OCI-LY1 (cell line): ENCODE measurements around the gene C2CD4A.

Experiments
- H2AFZ ChIP-seq: fragments of 200-600 bp; sonication (generic), shearing (Covaris generic); 2 replicates; pipeline ENCODE4 v1.6.0; 2014; ENCODE audit warnings: antibody characterized with exemption, mild to moderate bottlenecking, low read length
- H3F3A ChIP-seq: fragments of 200-600 bp; sonication (generic), shearing (Covaris generic); 2 replicates; pipeline ENCODE4 v1.6.0; 2014; ENCODE audit warnings: mild to moderate bottlenecking, antibody characterized with exemption, low read length, moderate library complexity; ENCODE audit not compliant: insufficient read depth
- H3K27ac ChIP-seq: fragments of 200-600 bp; sonication (generic); 2 replicates; pipeline ENCODE4 v1.5.1; 2014; ENCODE audit warnings: low read length, mixed run types, mild to moderate bottlenecking, low read depth; ENCODE audit not compliant: poor library complexity, severe bottlenecking
- H3K27me3 ChIP-seq: fragments of 200-600 bp; sonication (generic); 2 replicates; pipeline ENCODE4 v1.6.0; 2014; ENCODE audit warnings: antibody characterized with exemption, mild to moderate bottlenecking, low read length, moderate library complexity; ENCODE audit not compliant: insufficient read depth
- H3K36me3 ChIP-seq: fragments of 200-600 bp; sonication (generic); 2 replicates; pipeline ENCODE4 v1.6.1; 2014; ENCODE audit warnings: mild to moderate bottlenecking, antibody characterized with exemption, low read length, moderate library complexity, mixed read lengths; ENCODE audit not compliant: insufficient read depth
- H3K4me1 ChIP-seq: fragments of 200-600 bp; sonication (generic); 2 replicates; pipeline ENCODE4 v1.5.1; 2014; ENCODE audit warnings: mild to moderate bottlenecking, low read length, moderate library complexity; ENCODE audit not compliant: insufficient read depth, severe bottlenecking
- H3K4me2 ChIP-seq: fragments of 200-600 bp; sonication (generic), shearing (Covaris generic); 2 replicates; pipeline ENCODE4 v1.6.1; 2014; ENCODE audit warnings: low read length
- H3K4me3 ChIP-seq: fragments of 200-600 bp; sonication (generic); 2 replicates; pipeline ENCODE4 v1.5.1; 2014; ENCODE audit warnings: low read length, low read depth, mild to moderate bottlenecking, mixed read lengths; ENCODE audit not compliant: poor library complexity, severe bottlenecking
- H3K79me2 ChIP-seq: fragments of 200-600 bp; shearing (Covaris generic); 2 replicates; pipeline ENCODE4 v1.6.1; 2016; ENCODE audit warnings: mixed run types, low read length, mixed read lengths; ENCODE audit not compliant: insufficient read depth
- H3K9ac ChIP-seq: fragments of 200-600 bp; sonication (generic), shearing (Covaris generic); 2 replicates; pipeline ENCODE4 v1.6.1; 2014; ENCODE audit warnings: mild to moderate bottlenecking, low read length, mixed read lengths
- H3K9me2 ChIP-seq: fragments of 200-600 bp; sonication (generic), shearing (Covaris generic); 2 replicates; pipeline ENCODE4 v1.6.1; 2014; ENCODE audit warnings: low read depth, mild to moderate bottlenecking, low read length, mixed read lengths
- H3K9me3 ChIP-seq: fragments of 200-600 bp; shearing (Covaris generic); 2 replicates; pipeline ENCODE4 v1.6.1; 2014; ENCODE audit warnings: low read length, mixed read lengths
- H4K20me1 ChIP-seq: fragments of 200-600 bp; sonication (generic), shearing (Covaris generic); 2 replicates; pipeline ENCODE4 v1.6.0; 2016; ENCODE audit warnings: mild to moderate bottlenecking, low read length; ENCODE audit not compliant: insufficient read depth
- EZH2 ChIP-seq: fragments of 200-600 bp; sonication (generic), shearing (Covaris generic); IDR thresholded peaks from 2 replicates; pipeline ENCODE4 v1.8.0; 2017; ENCODE audit warnings: borderline replicate concordance, mixed run types, mild to moderate bottlenecking, antibody characterized with exemption, low read length, moderate library complexity, mixed read lengths
- TF ChIP-seq, protein P1 (sequence below): fragments of 200-600 bp; sonication (generic), shearing (Covaris generic); IDR thresholded peaks from 2 replicates; pipeline ENCODE4 v1.5.1; 2017; ENCODE audit warnings: mild to moderate bottlenecking, antibody characterized with exemption, low read length, moderate library complexity, mixed read lengths

Gene C2CD4A

GRCh38 chr15:62026487-62027262 is 40.1 kb upstream of the C2CD4A start:
- Histone ChIP-seq H3K79me2 (no peaks in the 10 kb centered on the region), H3K4me1 (peaks cover 24% of the 10 kb centered on the region), H3K9me3 (no peaks in the 10 kb centered on the region), H2AFZ (no peak overlapping the region), H3K36me3 (peaks cover 30% of the 10 kb centered on the region), H3K4me2 (peak overlapping the region; percentile 39), H3K27ac (peak overlapping the region; percentile 69), H3K9me2 (no peaks in the 10 kb centered on the region), H3K4me3 (no peak overlapping the region), H3K9ac (no peak overlapping the region), H4K20me1 (no peaks in the 10 kb centered on the region), H3F3A (no peaks in the 10 kb centered on the region), H3K27me3 (no peaks in the 10 kb centered on the region)
- TF ChIP-seq, protein P1, sequence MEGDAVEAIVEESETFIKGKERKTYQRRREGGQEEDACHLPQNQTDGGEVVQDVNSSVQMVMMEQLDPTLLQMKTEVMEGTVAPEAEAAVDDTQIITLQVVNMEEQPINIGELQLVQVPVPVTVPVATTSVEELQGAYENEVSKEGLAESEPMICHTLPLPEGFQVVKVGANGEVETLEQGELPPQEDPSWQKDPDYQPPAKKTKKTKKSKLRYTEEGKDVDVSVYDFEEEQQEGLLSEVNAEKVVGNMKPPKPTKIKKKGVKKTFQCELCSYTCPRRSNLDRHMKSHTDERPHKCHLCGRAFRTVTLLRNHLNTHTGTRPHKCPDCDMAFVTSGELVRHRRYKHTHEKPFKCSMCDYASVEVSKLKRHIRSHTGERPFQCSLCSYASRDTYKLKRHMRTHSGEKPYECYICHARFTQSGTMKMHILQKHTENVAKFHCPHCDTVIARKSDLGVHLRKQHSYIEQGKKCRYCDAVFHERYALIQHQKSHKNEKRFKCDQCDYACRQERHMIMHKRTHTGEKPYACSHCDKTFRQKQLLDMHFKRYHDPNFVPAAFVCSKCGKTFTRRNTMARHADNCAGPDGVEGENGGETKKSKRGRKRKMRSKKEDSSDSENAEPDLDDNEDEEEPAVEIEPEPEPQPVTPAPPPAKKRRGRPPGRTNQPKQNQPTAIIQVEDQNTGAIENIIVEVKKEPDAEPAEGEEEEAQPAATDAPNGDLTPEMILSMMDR, result no peak
- TF ChIP-seq EZH2, result no peak

GRCh38 chr15:62027263-62027565 is 39.6 kb upstream of the C2CD4A start:
- no peak for TF ChIP-seq EZH2
- TF ChIP-seq, protein P1, result no peak

GRCh38 chr15:62027916-62028315 is 38.9 kb upstream of the C2CD4A start:
- Histone ChIP-seq H3K4me3 (no peak overlapping the region), H3K27ac (peak overlapping the region; percentile 69), H3K79me2 (no peaks in the 10 kb centered on the region), H3K9ac (no peak overlapping the region), H3K9me2 (no peaks in the 10 kb centered on the region), H3K36me3 (peaks cover 22% of the 10 kb centered on the region), H3K9me3 (no peaks in the 10 kb centered on the region), H3K27me3 (no peaks in the 10 kb centered on the region), H2AFZ (no peak overlapping the region), H3K4me2 (peak overlapping the region; percentile 7; the same call in 1 of the 2 replicates), H4K20me1 (no peaks in the 10 kb centered on the region), H3F3A (no peaks in the 10 kb centered on the region), H3K4me1 (peaks cover 24% of the 10 kb centered on the region)
- TF ChIP-seq EZH2, result no peak
- TF ChIP-seq, protein P1, result no peak

More at GRCh38 chr15:62027263-62027565, 39.6 kb upstream of the C2CD4A start:
- Histone ChIP-seq H2AFZ (no peak overlapping the region), H3K27ac (peak overlapping the region; percentile 69), H3F3A (no peaks in the 10 kb centered on the region), H4K20me1 (no peaks in the 10 kb centered on the region), H3K9me2 (no peaks in the 10 kb centered on the region), H3K9ac (no peak overlapping the region), H3K36me3 (peaks cover 24% of the 10 kb centered on the region), H3K4me3 (no peak overlapping the region), H3K27me3 (no peaks in the 10 kb centered on the region), H3K9me3 (no peaks in the 10 kb centered on the region), H3K79me2 (no peaks in the 10 kb centered on the region), H3K4me2 (peak overlapping the region; percentile 39), H3K4me1 (peaks cover 24% of the 10 kb centered on the region)
